Stimulated activated naive CD8-positive, alpha-beta T cell treated with anti-CD3 and anti-CD28 coated beads, Interleukin-15, Interleukin-2, amounts not matched to agents 100 ng/mL and 50 ng/mL, for 24 hours (primary cell): ENCODE measurements around the gene NKX2-2.

Experiments
- H3K27ac Mint-ChIP-seq: one replicate; pipeline ENCODE4 v1.8.0; 2021; ENCODE audit warnings: mild to moderate bottlenecking, mixed read lengths
- H3K27me3 Mint-ChIP-seq: one replicate; pipeline ENCODE4 v1.8.0; 2021; ENCODE audit warnings: mixed read lengths
- H3K36me3 Mint-ChIP-seq: one replicate; pipeline ENCODE4 v1.8.0; 2021; ENCODE audit warnings: low read depth, mixed read lengths
- H3K4me1 Mint-ChIP-seq: one replicate; pipeline ENCODE4 v1.8.0; 2021; ENCODE audit warnings: low read depth, mixed read lengths
- H3K4me3 Mint-ChIP-seq: one replicate; pipeline ENCODE4 v1.8.0; 2021; ENCODE audit warnings: mild to moderate bottlenecking, mixed read lengths
- H3K9me3 Mint-ChIP-seq: one replicate; pipeline ENCODE4 v1.8.0; 2021; ENCODE audit warnings: mixed read lengths

NKX2-2 gene

DNA sequence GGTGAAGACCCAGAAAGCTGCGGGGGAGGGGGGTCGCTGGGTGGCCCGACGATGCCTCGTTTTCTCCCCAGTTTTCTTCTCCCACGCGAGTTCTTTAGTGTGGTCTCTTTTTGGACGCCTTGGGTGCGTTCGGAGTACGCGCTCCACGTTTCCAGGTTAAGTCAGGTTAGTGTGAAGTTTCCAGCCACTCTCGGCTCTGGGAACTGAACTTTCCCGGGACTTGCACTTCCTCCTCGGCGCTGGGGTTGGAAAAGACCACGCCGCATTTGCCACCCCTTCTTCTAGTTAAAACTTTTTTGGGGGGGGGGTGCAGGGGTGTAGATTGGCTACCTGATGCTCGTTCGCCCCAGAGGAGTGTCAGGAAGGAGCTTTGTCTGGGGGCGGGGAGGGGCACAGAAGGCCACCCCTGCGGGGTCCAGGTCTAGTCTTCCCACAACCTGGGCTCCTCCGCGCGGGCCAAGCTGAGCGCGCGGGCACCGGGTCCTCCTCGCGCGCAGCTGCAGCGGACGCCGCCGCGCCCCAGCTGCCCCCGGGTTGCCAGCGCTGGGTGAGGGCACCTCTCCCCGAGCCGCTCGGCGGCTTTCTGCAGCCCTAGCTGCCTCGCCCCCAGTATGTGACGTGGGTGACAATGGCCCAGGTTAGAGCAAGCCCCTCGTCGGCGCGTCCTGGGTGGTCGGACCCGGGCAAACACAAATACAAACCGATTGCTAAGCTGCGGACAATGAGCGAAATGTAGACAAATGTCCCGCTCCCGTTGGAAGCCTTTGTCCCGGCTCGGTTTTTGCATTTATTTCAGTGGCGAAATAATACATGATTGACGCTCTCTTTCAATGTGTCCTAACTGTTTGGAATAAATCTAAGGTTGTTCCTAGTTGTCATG, 1.7 kb upstream of the NKX2-2 start:
- Mint-ChIP-seq H3K9me3 (no peaks in the 10 kb centered on the region), H3K4me1 (peaks cover 40% of the 10 kb centered on the region), H3K4me3 (no peak overlapping the region), H3K27ac (peak overlapping the region; percentile 7), H3K27me3 (peaks cover 73% of the 10 kb centered on the region), H3K36me3 (no peaks in the 10 kb centered on the region)

DNA sequence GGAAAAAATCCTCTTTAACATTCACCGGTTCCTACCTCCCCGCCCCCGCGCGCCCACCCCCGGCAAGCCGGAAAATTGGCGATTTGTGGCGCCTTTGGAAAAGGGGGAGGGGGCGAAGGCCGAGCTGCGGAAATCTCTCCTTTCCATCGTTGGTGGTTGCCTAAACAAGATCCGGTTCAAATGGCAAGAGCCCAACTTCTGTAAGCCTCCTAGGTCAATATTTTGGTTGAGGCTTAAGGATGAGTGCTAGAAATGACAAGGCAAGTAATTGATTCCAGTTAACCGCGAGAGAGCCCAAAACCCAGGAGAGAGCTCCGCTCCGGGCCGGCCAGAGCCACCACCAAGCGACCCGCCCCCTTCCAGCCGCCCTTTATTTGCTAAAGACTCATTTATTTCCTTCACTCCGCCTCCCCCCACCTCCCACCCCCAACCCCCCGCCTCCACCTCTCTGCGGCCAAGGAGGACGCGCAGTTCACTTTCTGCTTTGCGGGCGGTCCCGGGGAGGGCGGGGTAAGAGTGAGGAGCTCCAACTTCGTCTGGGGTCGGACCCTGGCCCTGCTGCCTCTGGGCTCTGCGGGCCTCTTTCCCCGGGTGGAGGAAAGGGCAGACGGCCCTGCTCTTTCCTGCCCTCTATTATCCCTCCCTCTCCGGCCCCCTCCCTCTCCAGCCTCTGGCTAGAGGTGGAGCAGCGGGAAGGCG, 838 bp upstream of the NKX2-2 start:
- Mint-ChIP-seq H3K27me3 (peaks cover 71% of the 10 kb centered on the region), H3K4me1 (peaks cover 44% of the 10 kb centered on the region), H3K36me3 (no peaks in the 10 kb centered on the region), H3K27ac (no peak overlapping the region), H3K4me3 (peak overlapping the region; percentile 60), H3K9me3 (no peaks in the 10 kb centered on the region)

DNA sequence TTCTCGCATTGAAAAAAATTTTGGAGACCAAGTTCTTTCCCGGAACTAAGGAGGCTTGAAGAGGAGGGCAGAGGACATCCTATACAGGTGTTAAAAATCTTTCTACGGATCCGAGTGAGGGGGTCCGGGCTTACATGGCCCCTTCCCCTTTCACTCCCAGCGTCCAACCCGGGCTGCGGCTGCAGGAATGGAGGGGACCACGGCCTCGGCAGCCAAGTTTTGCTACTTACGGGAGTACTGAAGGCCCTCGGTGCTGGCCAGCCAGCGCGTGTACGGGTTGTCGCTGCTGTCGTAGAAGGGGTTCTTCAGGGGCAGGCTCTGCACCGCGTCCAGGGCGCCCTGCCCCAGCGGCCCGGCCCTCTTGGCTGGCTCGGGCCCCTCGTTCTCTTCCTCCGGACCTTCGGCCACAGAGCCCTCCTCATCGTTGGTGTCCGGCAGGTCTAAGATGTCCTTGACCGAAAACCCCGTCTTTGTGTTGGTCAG, 642 bp downstream of the NKX2-2 start:
- Mint-ChIP-seq H3K4me3 (no peak overlapping the region), H3K27ac (no peak overlapping the region), H3K36me3 (no peaks in the 10 kb centered on the region), H3K27me3 (peaks cover 71% of the 10 kb centered on the region), H3K9me3 (no peaks in the 10 kb centered on the region), H3K4me1 (peaks cover 48% of the 10 kb centered on the region)

DNA sequence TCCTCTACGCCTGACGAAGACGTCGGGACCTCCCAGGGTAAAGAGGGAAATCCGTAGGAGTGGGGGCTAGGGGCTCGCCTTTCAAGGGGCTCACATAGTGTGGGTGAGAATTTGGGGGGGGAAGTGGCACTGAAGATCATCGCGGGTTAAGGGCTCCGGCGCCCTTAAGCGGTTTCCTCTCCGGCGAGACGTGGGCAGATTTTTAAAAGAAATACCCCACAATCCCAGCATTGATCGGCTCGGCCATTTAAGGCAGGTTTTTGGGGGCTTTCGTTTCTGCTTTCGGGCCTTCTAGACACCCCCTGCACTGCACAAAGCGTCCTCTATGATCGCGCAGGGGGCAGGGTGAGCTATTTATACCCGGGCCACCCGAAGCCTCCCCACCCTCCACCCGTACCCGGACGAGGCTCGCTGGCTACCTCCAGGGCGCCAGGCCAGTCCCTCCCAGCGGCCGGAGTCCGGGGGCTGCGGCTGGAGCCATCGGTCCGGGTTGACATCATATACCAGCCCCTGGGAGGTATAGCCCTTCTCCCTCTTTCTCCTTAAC, 1.2 kb downstream of the NKX2-2 start:
- Mint-ChIP-seq H3K36me3 (no peaks in the 10 kb centered on the region), H3K4me3 (peak overlapping the region; percentile 17), H3K9me3 (no peaks in the 10 kb centered on the region), H3K4me1 (peaks cover 43% of the 10 kb centered on the region), H3K27me3 (peaks cover 71% of the 10 kb centered on the region), H3K27ac (no peak overlapping the region)

DNA sequence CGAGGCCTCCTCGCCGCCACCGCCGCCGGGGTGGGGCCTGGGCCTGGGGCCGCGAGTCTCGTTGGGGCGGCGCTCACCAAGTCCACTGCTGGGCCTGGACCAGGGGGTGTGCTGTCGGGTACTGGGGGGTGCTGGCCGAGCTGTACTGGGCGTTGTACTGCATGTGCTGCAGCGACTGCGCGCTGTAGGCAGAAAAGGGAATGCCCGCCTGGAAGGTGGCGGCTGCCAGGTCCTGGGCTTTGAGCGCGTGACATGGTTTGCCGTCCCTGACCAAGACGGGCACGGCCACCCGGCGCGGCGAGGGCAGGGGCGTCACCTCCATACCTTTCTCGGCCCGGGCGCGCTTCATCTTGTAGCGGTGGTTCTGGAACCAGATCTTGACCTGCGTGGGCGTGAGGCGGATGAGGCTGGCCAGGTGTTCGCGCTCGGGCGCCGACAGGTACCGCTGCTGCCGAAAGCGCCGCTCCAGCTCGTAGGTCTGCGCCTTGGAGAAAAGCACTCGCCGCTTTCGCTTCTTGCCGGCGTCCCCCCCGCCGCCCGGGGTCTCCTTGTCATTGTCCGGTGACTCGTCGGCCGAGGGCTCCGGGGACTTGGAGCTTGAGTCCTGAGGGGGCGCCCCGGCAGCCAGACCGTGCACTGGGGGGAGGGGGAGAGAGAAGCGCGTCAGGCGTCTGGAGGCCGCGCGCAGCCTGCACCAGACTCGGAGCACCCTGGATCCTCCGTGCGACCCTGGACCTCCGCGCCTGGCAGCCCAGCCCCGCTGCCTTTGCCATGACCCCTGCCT, 1.8 kb downstream of the NKX2-2 start:
- H3K27me3 Mint-ChIP-seq: peaks cover 71% of the 10 kb centered on the region
- H3K36me3 Mint-ChIP-seq: no peaks in the 10 kb centered on the region
- H3K4me1 Mint-ChIP-seq: peaks cover 43% of the 10 kb centered on the region
- peak overlapping the region; percentile 51 for H3K4me3 Mint-ChIP-seq
- H3K9me3 Mint-ChIP-seq: no peaks in the 10 kb centered on the region
- no peak overlapping the region for H3K27ac Mint-ChIP-seq

DNA sequence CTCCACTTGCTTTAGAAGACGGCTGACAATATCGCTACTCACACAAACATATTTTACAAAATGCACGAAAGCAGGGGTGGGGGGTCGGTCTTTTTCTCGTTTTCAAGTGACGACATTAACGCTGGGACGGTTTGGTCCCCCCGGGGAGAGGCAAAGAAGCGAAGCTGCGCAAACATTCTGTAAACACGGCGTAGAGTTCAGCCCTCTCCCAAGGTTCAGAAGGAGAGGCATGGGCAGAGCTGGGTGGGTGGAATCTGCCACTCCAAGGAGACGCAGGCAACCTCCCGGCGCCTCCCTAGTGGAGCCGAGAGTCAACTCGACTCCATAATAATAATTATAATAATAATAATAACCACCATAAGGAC, 2.4 kb downstream of the NKX2-2 start:
- H3K27me3 Mint-ChIP-seq: peaks cover 71% of the 10 kb centered on the region
- peak overlapping the region; percentile 60 for H3K4me3 Mint-ChIP-seq
- no peaks in the 10 kb centered on the region for H3K9me3 Mint-ChIP-seq
- H3K4me1 Mint-ChIP-seq: peaks cover 43% of the 10 kb centered on the region
- no peak overlapping the region for H3K27ac Mint-ChIP-seq
- no peaks in the 10 kb centered on the region for H3K36me3 Mint-ChIP-seq

DNA sequence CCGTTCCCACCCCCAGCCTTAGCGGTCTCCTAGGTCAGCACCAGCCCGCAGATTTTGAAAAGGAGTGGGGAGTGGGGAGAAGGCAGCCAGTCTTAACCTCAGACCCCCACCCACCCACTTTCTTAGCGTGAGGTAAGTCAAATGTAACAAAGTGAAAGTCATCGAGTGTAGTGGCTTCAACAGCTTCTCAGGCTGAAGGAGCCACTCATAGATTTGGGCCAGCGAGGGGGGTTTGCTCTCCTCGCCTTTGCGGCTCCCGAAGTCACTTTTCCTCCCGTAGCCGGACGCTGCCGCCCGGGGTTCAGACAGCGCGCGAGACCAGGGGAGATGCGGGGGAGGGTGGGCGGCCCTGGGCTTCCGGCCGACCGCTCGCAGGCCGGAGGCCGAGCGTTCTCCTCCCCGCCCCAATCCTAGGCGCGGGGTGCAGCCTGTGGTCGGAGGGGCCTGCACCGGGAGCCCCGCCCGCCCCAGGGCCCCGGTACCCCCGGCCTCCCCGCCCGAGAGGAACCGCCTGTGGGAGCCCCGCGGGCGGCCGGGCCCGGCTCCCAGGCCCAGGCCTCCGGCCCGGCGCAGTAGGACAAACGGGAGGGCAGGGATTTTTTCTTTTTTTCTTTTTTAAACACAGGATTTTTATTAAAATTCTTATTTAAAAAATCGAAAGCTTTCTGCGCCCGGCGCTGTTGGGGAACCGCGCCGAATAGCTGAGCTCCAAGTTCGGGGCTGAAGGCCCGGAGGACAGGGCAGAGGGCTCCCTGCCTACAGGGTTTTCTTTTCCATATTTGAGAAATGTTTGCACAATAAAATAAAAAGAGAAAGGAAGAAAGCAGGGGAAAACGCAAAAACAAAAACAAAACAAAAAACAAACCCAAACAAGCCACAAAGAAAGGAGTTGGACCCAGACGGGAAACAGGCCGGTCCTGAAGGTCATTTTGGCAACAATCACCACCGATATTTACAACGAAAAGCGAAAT, 3.2 kb downstream of the NKX2-2 start:
- peaks cover 66% of the 10 kb centered on the region for H3K27me3 Mint-ChIP-seq
- H3K27ac Mint-ChIP-seq: peak overlapping the region; percentile 58
- no peaks in the 10 kb centered on the region for H3K9me3 Mint-ChIP-seq
- H3K4me3 Mint-ChIP-seq: peak overlapping the region; percentile 73
- H3K36me3 Mint-ChIP-seq: no peaks in the 10 kb centered on the region
- peaks cover 40% of the 10 kb centered on the region for H3K4me1 Mint-ChIP-seq

DNA sequence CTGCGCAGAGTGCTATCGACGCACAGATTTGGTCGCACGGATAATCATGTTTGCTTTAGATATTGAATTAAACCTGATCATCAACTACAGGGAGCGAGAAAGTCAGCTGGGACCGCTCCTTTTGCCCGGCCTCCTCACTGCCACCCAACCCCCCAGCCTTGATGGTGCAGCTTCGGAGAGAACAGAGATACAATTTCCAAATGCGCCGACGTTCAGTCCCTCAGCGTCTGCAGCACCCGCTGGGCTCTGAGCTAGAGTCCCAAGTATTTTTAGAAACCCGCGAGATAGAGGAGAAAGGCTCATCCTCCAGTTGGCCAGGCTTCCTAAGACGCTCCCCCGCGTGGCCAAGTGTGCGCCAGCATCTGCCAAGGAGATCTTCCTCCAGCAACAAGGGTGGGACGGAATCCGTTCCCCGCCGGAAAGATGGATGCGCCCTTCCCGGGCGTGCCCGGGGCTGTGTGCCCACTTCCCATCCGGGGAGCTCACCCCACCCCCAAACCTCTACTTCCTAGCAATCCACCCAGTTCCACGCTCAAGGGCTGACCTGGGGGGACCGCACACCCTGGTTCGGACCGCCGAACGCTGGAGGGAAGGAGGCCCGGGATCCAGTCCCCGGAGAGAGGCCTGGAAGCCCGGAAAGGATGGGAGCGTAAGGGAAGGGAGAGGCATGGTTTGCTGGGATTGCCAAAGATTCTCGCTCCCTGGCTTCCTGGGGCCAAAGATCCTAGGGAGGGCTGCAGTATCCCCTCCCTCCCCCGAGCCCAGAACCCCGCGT, 4.1 kb downstream of the NKX2-2 start:
- Mint-ChIP-seq H3K27me3 (peaks cover 67% of the 10 kb centered on the region), H3K4me1 (peaks cover 46% of the 10 kb centered on the region), H3K9me3 (no peaks in the 10 kb centered on the region), H3K36me3 (no peaks in the 10 kb centered on the region), H3K27ac (no peak overlapping the region), H3K4me3 (peak overlapping the region; percentile 73)

DNA sequence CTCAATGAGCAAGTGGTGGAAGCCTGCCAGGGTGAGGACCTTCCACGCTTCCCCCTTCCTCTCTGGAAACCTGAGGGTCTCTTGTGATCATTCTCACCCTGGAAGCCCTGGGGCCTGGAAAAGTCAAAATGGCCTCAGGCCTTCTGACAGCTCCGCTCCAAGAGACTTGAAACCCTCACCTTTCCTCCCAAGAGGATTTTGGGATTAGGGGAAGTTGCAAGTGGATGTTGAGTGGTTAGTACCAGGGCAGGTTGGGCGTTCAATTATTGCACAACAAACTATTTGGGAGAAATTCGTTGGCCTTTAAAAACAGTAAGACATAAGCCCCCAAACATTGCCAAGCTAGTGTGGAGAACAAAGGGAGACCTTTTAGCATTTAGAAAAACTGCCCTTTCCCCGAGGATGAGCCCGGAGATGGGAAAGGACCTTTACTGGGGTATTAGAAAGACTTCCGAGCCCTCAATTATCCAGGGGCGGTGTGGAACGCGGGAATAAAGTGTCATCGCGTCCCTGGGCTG, 4.7 kb downstream of the NKX2-2 start:
- H3K4me3 Mint-ChIP-seq: no peak overlapping the region
- H3K27me3 Mint-ChIP-seq: peaks cover 68% of the 10 kb centered on the region
- peaks cover 42% of the 10 kb centered on the region for H3K4me1 Mint-ChIP-seq
- H3K9me3 Mint-ChIP-seq: no peaks in the 10 kb centered on the region
- H3K27ac Mint-ChIP-seq: no peak overlapping the region
- no peaks in the 10 kb centered on the region for H3K36me3 Mint-ChIP-seq

DNA sequence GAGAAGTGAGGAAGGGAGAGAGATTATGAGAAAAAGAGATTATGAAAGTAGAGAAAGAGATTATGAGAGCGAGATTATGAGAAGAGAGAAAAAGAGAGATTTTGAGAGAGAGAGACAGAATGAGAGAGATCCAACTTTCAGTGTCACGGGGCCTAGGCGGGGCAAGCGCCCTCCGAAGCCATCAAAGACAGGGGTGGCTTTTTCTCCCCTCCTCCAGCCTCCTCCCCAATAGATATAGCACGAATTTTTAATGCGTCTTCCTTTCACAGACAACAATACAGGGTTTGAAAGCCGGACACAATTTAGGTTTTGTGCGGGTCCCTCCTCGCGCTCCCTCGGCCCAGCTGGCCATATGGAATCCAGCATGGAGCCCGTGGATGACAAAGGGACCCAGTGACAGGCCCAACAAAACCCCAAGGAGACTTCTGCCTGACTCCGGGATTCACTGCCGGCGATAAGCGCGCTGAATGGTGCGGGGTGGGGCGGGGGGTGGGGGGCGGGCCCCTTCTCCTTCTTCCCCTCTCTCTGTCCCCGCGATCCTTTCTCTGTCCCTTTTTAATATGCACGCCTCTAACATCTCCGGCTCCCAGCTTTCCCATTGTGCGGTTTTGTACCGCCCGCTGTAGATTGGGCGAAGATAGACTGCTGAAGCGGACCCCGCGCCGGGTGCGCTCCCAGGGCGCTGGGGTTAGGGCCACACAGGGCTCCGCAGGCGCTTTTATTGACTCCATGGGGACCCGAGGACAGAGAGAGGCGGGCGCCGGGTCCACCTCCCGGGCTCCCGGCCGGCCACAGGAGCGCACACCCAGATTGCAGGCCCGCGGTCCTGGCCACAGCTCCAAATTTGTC, 5.4 kb downstream of the NKX2-2 start:
- H3K4me1 Mint-ChIP-seq: peaks cover 41% of the 10 kb centered on the region
- no peaks in the 10 kb centered on the region for H3K36me3 Mint-ChIP-seq
- peaks cover 70% of the 10 kb centered on the region for H3K27me3 Mint-ChIP-seq
- H3K27ac Mint-ChIP-seq: peak overlapping the region; percentile 50
- H3K4me3 Mint-ChIP-seq: peak overlapping the region; percentile 9
- no peaks in the 10 kb centered on the region for H3K9me3 Mint-ChIP-seq

DNA sequence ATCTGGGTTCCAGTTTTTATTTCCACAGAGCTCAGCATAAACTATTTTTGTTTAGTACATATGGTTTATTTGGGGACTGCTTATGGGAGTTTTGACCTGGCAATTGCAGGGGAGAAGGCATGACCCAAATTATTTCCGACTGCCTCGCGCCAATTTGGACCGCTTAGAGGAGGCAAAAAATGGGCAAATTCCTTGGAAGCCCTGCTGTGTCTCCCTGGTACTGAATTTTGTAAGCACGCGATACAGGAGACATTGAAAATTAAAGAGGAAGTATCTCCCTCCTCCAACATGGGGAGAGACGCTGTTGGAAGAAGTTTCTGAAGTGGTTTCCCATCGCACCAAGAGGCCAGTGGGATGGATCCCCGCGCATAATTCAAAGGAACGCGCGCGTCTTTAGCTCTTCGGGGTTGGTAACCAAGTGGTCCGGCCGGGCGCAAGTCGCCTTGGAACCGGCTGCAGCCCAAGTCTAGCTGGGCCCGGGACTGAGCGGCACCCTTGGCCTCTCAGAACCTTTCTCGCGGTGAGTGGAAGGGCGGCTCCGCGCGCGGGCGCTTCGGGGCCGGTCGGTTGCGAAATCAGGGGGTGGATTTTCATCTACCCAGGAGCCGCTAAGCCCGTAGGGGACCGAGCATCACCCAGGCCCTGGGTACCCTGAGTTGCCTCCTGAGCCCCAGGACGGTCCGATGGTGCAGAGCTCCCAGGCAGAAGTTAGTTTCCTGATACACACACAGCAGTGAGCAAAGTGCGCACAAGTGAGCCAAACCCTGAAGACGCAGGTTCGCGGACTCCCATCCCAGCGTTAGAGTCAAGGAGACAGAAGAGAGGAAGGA, 6.2 kb downstream of the NKX2-2 start:
- H3K36me3 Mint-ChIP-seq: no peaks in the 10 kb centered on the region
- H3K27ac Mint-ChIP-seq: peak overlapping the region; percentile 50
- no peaks in the 10 kb centered on the region for H3K9me3 Mint-ChIP-seq
- H3K4me1 Mint-ChIP-seq: peaks cover 45% of the 10 kb centered on the region
- peak overlapping the region; percentile 9 for H3K4me3 Mint-ChIP-seq
- H3K27me3 Mint-ChIP-seq: peaks cover 67% of the 10 kb centered on the region
